Measurements from ENCODE around the gene ZPBP.

ZPBP gene

GRCh38 chr7:50101873-50102272 is 8.8 kb upstream of the ZPBP start:
- no peaks in the 10 kb centered on the region for H3K9me3 ChIP-seq (ENCODE audit: control insufficient read depth, low read length)
- no peak overlapping the region for H3K4me3 ChIP-seq (ENCODE audit: extremely low read depth, insufficient read depth, low read length, poor library complexity, severe bottlenecking)
- H3K27ac ChIP-seq (ENCODE audit: low read depth, low read length, severe bottlenecking) = no peak overlapping the region
- WGBS, 2 experiments (ENCODE audit: insufficient coverage in 2 of 2) = 89% methylated on average over 13 to 14 of the region's 15 CpGs
- no peaks in the 10 kb centered on the region for H3K4me1 ChIP-seq (ENCODE audit: control insufficient read depth, insufficient read depth, low read length, poor library complexity, severe bottlenecking)
- no peaks in the 10 kb centered on the region for H3K36me3 ChIP-seq (ENCODE audit: control insufficient read depth, insufficient read depth, low read length)

- no peaks in the 10 kb centered on the region for H3K36me3 ChIP-seq (ENCODE audit: control insufficient read depth, insufficient read depth, low read length)
- no CpG with 5 or more reads among the region's 1 CpG for WGBS, 2 experiments (ENCODE audit: insufficient coverage in 2 of 2)
- no peak overlapping the region for H3K4me3 ChIP-seq (ENCODE audit: extremely low read depth, insufficient read depth, low read length, poor library complexity, severe bottlenecking)
- no peak overlapping the region for H3K27ac ChIP-seq (ENCODE audit: low read depth, low read length, severe bottlenecking)
- no peaks in the 10 kb centered on the region for H3K9me3 ChIP-seq (ENCODE audit: control insufficient read depth, low read length)
- H3K4me1 ChIP-seq (ENCODE audit: control insufficient read depth, insufficient read depth, low read length, poor library complexity, severe bottlenecking) = no peaks in the 10 kb centered on the region
Measured at GRCh38 chr7:50095634-50096033, 2.6 kb upstream of the ZPBP start.

- WGBS, 2 experiments (ENCODE audit: insufficient coverage in 2 of 2) = no CpG with 5 or more reads among the region's 2 CpGs
- Histone ChIP-seq H3K4me1 (ENCODE audit: control insufficient read depth, insufficient read depth, low read length, poor library complexity, severe bottlenecking) (no peaks in the 10 kb centered on the region), H3K9me3 (ENCODE audit: control insufficient read depth, low read length) (no peaks in the 10 kb centered on the region), H3K36me3 (ENCODE audit: control insufficient read depth, insufficient read depth, low read length) (no peaks in the 10 kb centered on the region), H3K27ac (ENCODE audit: low read depth, low read length, severe bottlenecking) (no peak overlapping the region), H3K4me3 (ENCODE audit: extremely low read depth, insufficient read depth, low read length, poor library complexity, severe bottlenecking) (no peak overlapping the region)
Measured at GRCh38 chr7:50088463-50089129, 4.5 kb downstream of the ZPBP start.

- Histone ChIP-seq H3K9me3 (ENCODE audit: control insufficient read depth, low read length) (no peaks in the 10 kb centered on the region), H3K36me3 (ENCODE audit: control insufficient read depth, insufficient read depth, low read length) (no peaks in the 10 kb centered on the region), H3K4me3 (ENCODE audit: extremely low read depth, insufficient read depth, low read length, poor library complexity, severe bottlenecking) (no peak overlapping the region), H3K27ac (ENCODE audit: low read depth, low read length, severe bottlenecking) (peak overlapping the region; percentile 13), H3K4me1 (ENCODE audit: control insufficient read depth, insufficient read depth, low read length, poor library complexity, severe bottlenecking) (no peaks in the 10 kb centered on the region)
- 64 to 65% methylated on average over 3 to 4 of the region's 5 CpGs for WGBS, 2 experiments (ENCODE audit: insufficient coverage in 2 of 2)
Measured at GRCh38 chr7:50085344-50085743, 7.7 kb downstream of the ZPBP start.

- Histone ChIP-seq H3K27ac (ENCODE audit: low read depth, low read length, severe bottlenecking) (no peak overlapping the region), H3K4me1 (ENCODE audit: control insufficient read depth, insufficient read depth, low read length, poor library complexity, severe bottlenecking) (no peaks in the 10 kb centered on the region), H3K9me3 (ENCODE audit: control insufficient read depth, low read length) (no peaks in the 10 kb centered on the region), H3K36me3 (ENCODE audit: control insufficient read depth, insufficient read depth, low read length) (no peaks in the 10 kb centered on the region), H3K4me3 (ENCODE audit: extremely low read depth, insufficient read depth, low read length, poor library complexity, severe bottlenecking) (no peak overlapping the region)
Measured at GRCh38 chr7:50073093-50073492, 20.0 kb downstream of the ZPBP start.

- H3K36me3 ChIP-seq (ENCODE audit: control insufficient read depth, insufficient read depth, low read length) = no peaks in the 10 kb centered on the region
- H3K9me3 ChIP-seq (ENCODE audit: control insufficient read depth, low read length) = no peaks in the 10 kb centered on the region
- WGBS, 2 experiments (ENCODE audit: insufficient coverage in 2 of 2) = 86 to 92% methylated on average over 8 of the region's 8 CpGs
- H3K4me3 ChIP-seq (ENCODE audit: extremely low read depth, insufficient read depth, low read length, poor library complexity, severe bottlenecking) = no peak overlapping the region
- no peak overlapping the region for H3K27ac ChIP-seq (ENCODE audit: low read depth, low read length, severe bottlenecking)
- H3K4me1 ChIP-seq (ENCODE audit: control insufficient read depth, insufficient read depth, low read length, poor library complexity, severe bottlenecking) = no peaks in the 10 kb centered on the region
Measured at GRCh38 chr7:50069613-50070012, 23.4 kb downstream of the ZPBP start.

GRCh38 chr7:50068850-50069551 is 24.0 kb downstream of the ZPBP start:
- 55 to 63% methylated on average over 6 of the region's 6 CpGs for WGBS, 2 experiments (ENCODE audit: insufficient coverage in 2 of 2)
- no peaks in the 10 kb centered on the region for H3K9me3 ChIP-seq (ENCODE audit: control insufficient read depth, low read length)
- no peak overlapping the region for H3K27ac ChIP-seq (ENCODE audit: low read depth, low read length, severe bottlenecking)
- no peaks in the 10 kb centered on the region for H3K4me1 ChIP-seq (ENCODE audit: control insufficient read depth, insufficient read depth, low read length, poor library complexity, severe bottlenecking)
- H3K4me3 ChIP-seq (ENCODE audit: extremely low read depth, insufficient read depth, low read length, poor library complexity, severe bottlenecking) = no peak overlapping the region
- H3K36me3 ChIP-seq (ENCODE audit: control insufficient read depth, insufficient read depth, low read length) = no peaks in the 10 kb centered on the region

GRCh38 chr7:50068026-50068425 is 25.0 kb downstream of the ZPBP start:
- Histone ChIP-seq H3K27ac (ENCODE audit: low read depth, low read length, severe bottlenecking) (no peak overlapping the region), H3K4me3 (ENCODE audit: extremely low read depth, insufficient read depth, low read length, poor library complexity, severe bottlenecking) (no peak overlapping the region), H3K9me3 (ENCODE audit: control insufficient read depth, low read length) (no peaks in the 10 kb centered on the region), H3K4me1 (ENCODE audit: control insufficient read depth, insufficient read depth, low read length, poor library complexity, severe bottlenecking) (no peaks in the 10 kb centered on the region), H3K36me3 (ENCODE audit: control insufficient read depth, insufficient read depth, low read length) (no peaks in the 10 kb centered on the region)
- 100% methylated on average over 1 of the region's 2 CpGs; no CpG with 5 or more reads in 1 of the 2 experiments for WGBS, 2 experiments (ENCODE audit: insufficient coverage in 2 of 2)

GRCh38 chr7:50062951-50063350 is 30.1 kb downstream of the ZPBP start:
- H3K9me3 ChIP-seq (ENCODE audit: control insufficient read depth, low read length) = no peaks in the 10 kb centered on the region
- no CpG with 5 or more reads among the region's 2 CpGs for WGBS, 2 experiments (ENCODE audit: insufficient coverage in 2 of 2)
- no peaks in the 10 kb centered on the region for H3K36me3 ChIP-seq (ENCODE audit: control insufficient read depth, insufficient read depth, low read length)
- no peak overlapping the region for H3K4me3 ChIP-seq (ENCODE audit: extremely low read depth, insufficient read depth, low read length, poor library complexity, severe bottlenecking)
- H3K27ac ChIP-seq (ENCODE audit: low read depth, low read length, severe bottlenecking) = no peak overlapping the region
- peaks cover 3% of the 10 kb centered on the region for H3K4me1 ChIP-seq (ENCODE audit: control insufficient read depth, insufficient read depth, low read length, poor library complexity, severe bottlenecking)

GRCh38 chr7:50056131-50056530 is 36.9 kb downstream of the ZPBP start:
- H3K4me3 ChIP-seq (ENCODE audit: extremely low read depth, insufficient read depth, low read length, poor library complexity, severe bottlenecking) = no peak overlapping the region
- H3K27ac ChIP-seq (ENCODE audit: low read depth, low read length, severe bottlenecking) = no peak overlapping the region
- H3K36me3 ChIP-seq (ENCODE audit: control insufficient read depth, insufficient read depth, low read length) = no peaks in the 10 kb centered on the region
- no peaks in the 10 kb centered on the region for H3K4me1 ChIP-seq (ENCODE audit: control insufficient read depth, insufficient read depth, low read length, poor library complexity, severe bottlenecking)
- WGBS, 2 experiments (ENCODE audit: insufficient coverage in 2 of 2) = 92 to 100% methylated on average over 1 of the region's 1 CpG
- no peaks in the 10 kb centered on the region for H3K9me3 ChIP-seq (ENCODE audit: control insufficient read depth, low read length)

GRCh38 chr7:50047716-50048115 is 45.3 kb downstream of the ZPBP start:
- 80 to 90% methylated on average over 1 to 4 of the region's 5 CpGs for WGBS, 2 experiments (ENCODE audit: insufficient coverage in 2 of 2)
- Histone ChIP-seq H3K9me3 (ENCODE audit: control insufficient read depth, low read length) (no peaks in the 10 kb centered on the region), H3K27ac (ENCODE audit: low read depth, low read length, severe bottlenecking) (no peak overlapping the region), H3K4me3 (ENCODE audit: extremely low read depth, insufficient read depth, low read length, poor library complexity, severe bottlenecking) (no peak overlapping the region), H3K4me1 (ENCODE audit: control insufficient read depth, insufficient read depth, low read length, poor library complexity, severe bottlenecking) (no peaks in the 10 kb centered on the region), H3K36me3 (ENCODE audit: control insufficient read depth, insufficient read depth, low read length) (no peaks in the 10 kb centered on the region)

Data from mesodermal cell (in vitro differentiated cells).